Measurements from ENCODE around the gene PRRG1. TPM values are rescaled to one million over a fixed set of nuclear protein-coding genes. Genes with fewer than 3 reads are reported as not detected.

PRRG1 gene
- polyA plus RNA-seq, 1 donor from 2014 or later = 9.1 TPM

DNA sequence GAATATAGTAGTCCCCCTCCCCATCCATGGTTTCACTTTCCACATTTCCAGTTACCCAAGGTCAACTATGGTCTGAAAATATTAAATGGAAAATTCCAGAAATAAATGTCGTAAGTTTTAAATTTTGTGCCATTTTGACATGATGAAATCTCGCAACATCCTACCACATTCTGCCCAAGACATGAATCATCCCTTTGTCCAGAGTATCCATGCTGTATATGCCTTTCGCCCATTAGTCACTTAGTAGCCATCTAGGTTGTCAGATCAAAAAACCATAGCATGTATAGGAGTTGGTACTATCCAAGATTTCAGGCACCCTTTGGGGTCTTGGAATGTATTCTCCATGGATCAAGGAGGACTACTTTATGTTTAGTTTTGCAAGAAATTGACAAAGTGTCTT lies 8.3 kb downstream of the PRRG1 start:
- H4K20me1 ChIP-seq (ENCODE audit: insufficient read depth) = no peaks in the 10 kb centered on the region
- no peaks in the 10 kb centered on the region for H3K9me2 ChIP-seq (ENCODE audit: insufficient read depth, low read length)
- no peaks in the 10 kb centered on the region for H3K9me3 ChIP-seq (ENCODE audit: low read length)
- H3K27me3 ChIP-seq (ENCODE audit: insufficient read depth, low read depth, low read length) = no peaks in the 10 kb centered on the region
- H3K27ac ChIP-seq (ENCODE audit: low read length) = no peak overlapping the region
- no peak overlapping the region for H2AFZ ChIP-seq (ENCODE audit: low read depth, low read length)
- H3K36me3 ChIP-seq (ENCODE audit: insufficient read depth, low read length) = no peaks in the 10 kb centered on the region
- TF ChIP-seq EZH2 (IDR thresholded peaks at IDR 0.05; ENCODE audit: borderline replicate concordance, insufficient read depth, low read length, poor library complexity, severe bottlenecking) (no peak), SMC3 (conservative IDR thresholded peaks at IDR 0.05; ENCODE audit: poor library complexity) (no peak), MXI1 (conservative IDR thresholded peaks at IDR 0.05; ENCODE audit: poor library complexity, severe bottlenecking) (no peak), POLR2AphosphoS5 (IDR thresholded peaks at IDR 0.05) (no peak), TAF1 (IDR thresholded peaks at IDR 0.05; ENCODE audit: low read depth) (no peak), EP300 (conservative IDR thresholded peaks at IDR 0.05; ENCODE audit: poor library complexity, severe bottlenecking) (no peak), RAD21 (conservative IDR thresholded peaks at IDR 0.05) (no peak)
- H3K4me2 ChIP-seq (ENCODE audit: low read length) = no peak overlapping the region
- no peak overlapping the region for H3K9ac ChIP-seq (ENCODE audit: low read length)
- no peak overlapping the region for H3K4me3 ChIP-seq (ENCODE audit: low read length)
- no peaks in the 10 kb centered on the region for H3F3A ChIP-seq (ENCODE audit: insufficient read depth, low read length, poor library complexity, severe bottlenecking)
- no peaks in the 10 kb centered on the region for H3K79me2 ChIP-seq (replicated peaks; ENCODE audit: insufficient read depth, low read length)

- Histone ChIP-seq H3K36me3 (ENCODE audit: insufficient read depth, low read length) (no peaks in the 10 kb centered on the region), H3K9me2 (ENCODE audit: insufficient read depth, low read length) (no peaks in the 10 kb centered on the region), H3K4me2 (ENCODE audit: low read length) (no peak overlapping the region), H3K9ac (ENCODE audit: low read length) (no peak overlapping the region), H3F3A (ENCODE audit: insufficient read depth, low read length, poor library complexity, severe bottlenecking) (no peaks in the 10 kb centered on the region), H4K20me1 (ENCODE audit: insufficient read depth) (no peaks in the 10 kb centered on the region), H2AFZ (ENCODE audit: low read depth, low read length) (no peak overlapping the region), H3K79me2 (replicated peaks; ENCODE audit: insufficient read depth, low read length) (no peaks in the 10 kb centered on the region), H3K27me3 (ENCODE audit: insufficient read depth, low read depth, low read length) (no peaks in the 10 kb centered on the region), H3K9me3 (ENCODE audit: low read length) (no peaks in the 10 kb centered on the region), H3K27ac (ENCODE audit: low read length) (no peak overlapping the region), H3K4me3 (ENCODE audit: low read length) (no peak overlapping the region)
- TF ChIP-seq POLR2AphosphoS5 (IDR thresholded peaks at IDR 0.05) = no peak
- TF ChIP-seq EZH2 (IDR thresholded peaks at IDR 0.05; ENCODE audit: borderline replicate concordance, insufficient read depth, low read length, poor library complexity, severe bottlenecking) = no peak
- TF ChIP-seq RAD21 (conservative IDR thresholded peaks at IDR 0.05) = no peak
- TF ChIP-seq, protein P1, sequence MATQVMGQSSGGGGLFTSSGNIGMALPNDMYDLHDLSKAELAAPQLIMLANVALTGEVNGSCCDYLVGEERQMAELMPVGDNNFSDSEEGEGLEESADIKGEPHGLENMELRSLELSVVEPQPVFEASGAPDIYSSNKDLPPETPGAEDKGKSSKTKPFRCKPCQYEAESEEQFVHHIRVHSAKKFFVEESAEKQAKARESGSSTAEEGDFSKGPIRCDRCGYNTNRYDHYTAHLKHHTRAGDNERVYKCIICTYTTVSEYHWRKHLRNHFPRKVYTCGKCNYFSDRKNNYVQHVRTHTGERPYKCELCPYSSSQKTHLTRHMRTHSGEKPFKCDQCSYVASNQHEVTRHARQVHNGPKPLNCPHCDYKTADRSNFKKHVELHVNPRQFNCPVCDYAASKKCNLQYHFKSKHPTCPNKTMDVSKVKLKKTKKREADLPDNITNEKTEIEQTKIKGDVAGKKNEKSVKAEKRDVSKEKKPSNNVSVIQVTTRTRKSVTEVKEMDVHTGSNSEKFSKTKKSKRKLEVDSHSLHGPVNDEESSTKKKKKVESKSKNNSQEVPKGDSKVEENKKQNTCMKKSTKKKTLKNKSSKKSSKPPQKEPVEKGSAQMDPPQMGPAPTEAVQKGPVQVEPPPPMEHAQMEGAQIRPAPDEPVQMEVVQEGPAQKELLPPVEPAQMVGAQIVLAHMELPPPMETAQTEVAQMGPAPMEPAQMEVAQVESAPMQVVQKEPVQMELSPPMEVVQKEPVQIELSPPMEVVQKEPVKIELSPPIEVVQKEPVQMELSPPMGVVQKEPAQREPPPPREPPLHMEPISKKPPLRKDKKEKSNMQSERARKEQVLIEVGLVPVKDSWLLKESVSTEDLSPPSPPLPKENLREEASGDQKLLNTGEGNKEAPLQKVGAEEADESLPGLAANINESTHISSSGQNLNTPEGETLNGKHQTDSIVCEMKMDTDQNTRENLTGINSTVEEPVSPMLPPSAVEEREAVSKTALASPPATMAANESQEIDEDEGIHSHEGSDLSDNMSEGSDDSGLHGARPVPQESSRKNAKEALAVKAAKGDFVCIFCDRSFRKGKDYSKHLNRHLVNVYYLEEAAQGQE (IDR thresholded peaks at IDR 0.05; ENCODE audit: borderline replicate concordance) = no peak
- no peak for TF ChIP-seq MXI1 (conservative IDR thresholded peaks at IDR 0.05; ENCODE audit: poor library complexity, severe bottlenecking)
- no peak for TF ChIP-seq TAF1 (IDR thresholded peaks at IDR 0.05; ENCODE audit: low read depth)
- TF ChIP-seq, protein P2, sequence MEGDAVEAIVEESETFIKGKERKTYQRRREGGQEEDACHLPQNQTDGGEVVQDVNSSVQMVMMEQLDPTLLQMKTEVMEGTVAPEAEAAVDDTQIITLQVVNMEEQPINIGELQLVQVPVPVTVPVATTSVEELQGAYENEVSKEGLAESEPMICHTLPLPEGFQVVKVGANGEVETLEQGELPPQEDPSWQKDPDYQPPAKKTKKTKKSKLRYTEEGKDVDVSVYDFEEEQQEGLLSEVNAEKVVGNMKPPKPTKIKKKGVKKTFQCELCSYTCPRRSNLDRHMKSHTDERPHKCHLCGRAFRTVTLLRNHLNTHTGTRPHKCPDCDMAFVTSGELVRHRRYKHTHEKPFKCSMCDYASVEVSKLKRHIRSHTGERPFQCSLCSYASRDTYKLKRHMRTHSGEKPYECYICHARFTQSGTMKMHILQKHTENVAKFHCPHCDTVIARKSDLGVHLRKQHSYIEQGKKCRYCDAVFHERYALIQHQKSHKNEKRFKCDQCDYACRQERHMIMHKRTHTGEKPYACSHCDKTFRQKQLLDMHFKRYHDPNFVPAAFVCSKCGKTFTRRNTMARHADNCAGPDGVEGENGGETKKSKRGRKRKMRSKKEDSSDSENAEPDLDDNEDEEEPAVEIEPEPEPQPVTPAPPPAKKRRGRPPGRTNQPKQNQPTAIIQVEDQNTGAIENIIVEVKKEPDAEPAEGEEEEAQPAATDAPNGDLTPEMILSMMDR (IDR thresholded peaks at IDR 0.05; ENCODE audit: poor library complexity, severe bottlenecking) = no peak
- TF ChIP-seq EP300 (conservative IDR thresholded peaks at IDR 0.05; ENCODE audit: poor library complexity, severe bottlenecking) = no peak
- no peak for TF ChIP-seq SMC3 (conservative IDR thresholded peaks at IDR 0.05; ENCODE audit: poor library complexity)
Observed at GRCh38 chrX:37361596-37361995, 12.4 kb downstream of the PRRG1 start.

Data from neural cell (in vitro differentiated cells).